GM15510 (cell line): Measurements from ENCODE around the gene KIF26A.

Experiments used
- POLR2A ChIP-seq: IDR thresholded peaks from 3 replicates; pipeline ENCODE4 v1.6.1; 2011; ENCODE audit warnings: borderline replicate concordance; ENCODE audit not compliant: insufficient read length; ENCODE audit errors: extremely low read depth

Gene KIF26A

DNA sequence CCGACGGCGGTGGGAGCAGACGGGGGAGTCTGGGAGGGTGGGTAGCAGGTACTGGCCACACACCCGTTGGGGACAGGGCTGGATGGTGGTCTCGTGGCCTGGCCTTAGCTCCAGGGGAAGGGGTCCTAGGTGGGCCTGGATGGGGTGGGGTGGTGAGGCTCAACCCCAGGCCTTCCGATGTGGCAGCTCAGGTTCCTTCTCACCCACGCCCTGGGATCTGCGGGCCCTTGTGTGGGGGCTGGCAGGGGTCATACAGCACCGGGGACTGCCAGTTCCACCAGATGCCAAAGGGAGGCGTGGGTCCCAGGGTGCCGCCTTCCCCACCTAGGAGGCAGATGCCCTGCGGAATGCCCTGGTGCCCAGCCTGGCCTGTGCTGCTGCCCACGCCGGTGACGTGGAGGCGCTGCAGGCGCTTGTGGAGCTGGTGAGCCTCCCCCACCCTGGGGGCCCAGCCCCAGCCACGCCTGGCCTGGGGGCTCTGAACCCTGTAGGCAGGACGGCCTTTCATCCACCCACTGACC is 31.9 kb upstream of the KIF26A start:
- TF ChIP-seq POLR2A = no peak

DNA sequence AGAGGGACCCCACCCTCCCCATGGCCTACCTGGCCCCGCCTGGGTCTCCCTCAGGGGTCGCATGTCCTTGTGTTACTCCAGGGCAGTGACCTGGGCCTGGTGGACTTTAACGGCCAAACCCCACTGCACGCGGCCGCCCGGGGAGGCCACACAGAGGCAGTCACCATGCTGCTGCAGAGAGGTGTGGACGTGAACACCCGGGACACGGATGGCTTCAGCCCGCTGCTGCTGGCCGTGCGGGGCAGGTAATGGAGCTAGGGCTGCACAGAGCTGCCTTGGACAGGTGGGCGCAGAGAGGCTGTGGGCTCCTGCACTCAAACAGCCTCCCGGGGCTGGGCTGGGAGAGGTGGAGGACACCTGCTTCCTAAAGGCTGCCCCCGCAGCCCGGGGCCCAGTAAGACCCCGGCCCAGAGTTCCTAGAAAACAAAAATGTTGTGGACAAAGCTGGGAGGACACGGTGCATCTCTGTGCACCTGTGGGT is 31.2 kb upstream of the KIF26A start:
- no peak for TF ChIP-seq POLR2A

GRCh38 chr14:104107611-104108569 is 30.5 kb upstream of the KIF26A start:
- no peak for TF ChIP-seq POLR2A

GRCh38 chr14:104108570-104109541 is 29.5 kb upstream of the KIF26A start:
- no peak for TF ChIP-seq POLR2A

DNA sequence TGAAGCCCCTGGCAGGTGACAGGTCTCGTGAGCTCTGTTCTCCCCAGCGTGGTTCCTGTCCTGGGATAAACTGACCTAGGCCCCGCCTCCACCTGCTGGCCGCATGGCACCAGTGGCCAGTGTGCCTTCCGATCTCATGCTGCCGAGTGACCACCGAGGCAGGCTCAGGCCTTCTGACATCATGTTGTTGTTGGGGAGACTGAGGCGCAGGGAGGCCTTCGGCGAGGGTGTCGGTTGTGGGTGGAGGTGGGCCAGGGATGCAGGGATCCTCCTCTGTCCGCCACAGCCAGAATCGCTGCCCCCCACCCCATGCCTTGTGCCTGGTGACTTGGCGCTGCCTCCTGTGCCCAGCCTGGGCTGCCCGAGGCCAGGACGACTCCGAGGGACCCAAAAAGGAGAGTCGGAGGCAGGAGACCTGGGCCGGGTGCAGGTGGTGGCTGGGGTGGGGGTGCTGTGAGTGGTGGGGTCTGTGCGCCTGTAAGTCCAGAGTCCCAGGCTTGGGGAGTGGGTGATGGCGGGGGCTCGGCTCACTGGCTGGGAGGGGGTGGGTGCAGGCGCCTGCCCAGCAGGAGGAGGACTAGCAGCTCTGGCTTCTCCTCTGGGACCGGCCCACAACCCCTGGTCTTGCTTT is 28.5 kb upstream of the KIF26A start:
- TF ChIP-seq POLR2A = no peak

GRCh38 chr14:104110491-104111209 is 27.7 kb upstream of the KIF26A start:
- TF ChIP-seq POLR2A = no peak

DNA sequence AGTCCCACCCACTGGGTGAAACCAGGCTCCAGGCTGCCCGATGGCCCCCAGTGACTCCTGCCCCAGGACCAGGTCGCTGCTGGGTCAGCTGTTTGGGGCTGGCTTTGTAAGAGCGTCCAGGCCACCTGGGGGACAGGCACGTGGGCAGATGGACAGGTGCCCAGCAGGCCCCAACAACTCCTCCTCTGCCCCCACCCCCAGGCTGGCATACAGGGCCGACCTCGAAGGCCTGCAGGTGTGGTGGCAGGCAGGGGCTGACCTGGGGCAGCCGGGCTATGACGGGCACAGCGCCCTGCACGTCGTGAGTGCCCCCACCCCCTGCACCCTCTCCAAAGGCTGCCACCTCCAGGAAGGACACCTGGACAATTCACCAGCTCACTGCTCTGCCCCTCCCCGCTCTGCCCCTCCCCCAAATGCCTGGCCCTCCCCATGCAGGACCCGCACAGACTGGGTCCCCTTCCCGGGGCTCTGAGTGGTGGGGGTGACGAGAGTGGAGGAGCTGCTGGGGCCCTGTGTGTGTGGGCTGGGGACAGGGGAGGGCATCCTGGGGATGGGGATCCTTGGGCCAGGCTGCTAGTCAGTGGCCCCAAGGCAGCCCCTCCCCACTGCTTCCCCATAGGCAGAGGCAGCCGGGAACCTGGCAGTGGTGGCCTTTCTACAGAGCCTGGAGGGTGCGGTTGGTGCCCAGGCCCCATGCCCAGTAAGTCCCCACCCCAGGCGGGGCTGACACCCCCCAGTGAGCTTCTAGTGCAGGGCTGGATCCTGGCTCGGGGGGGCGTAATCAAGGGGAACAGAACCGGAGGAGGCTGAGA is 26.9 kb upstream of the KIF26A start:
- no peak for TF ChIP-seq POLR2A

DNA sequence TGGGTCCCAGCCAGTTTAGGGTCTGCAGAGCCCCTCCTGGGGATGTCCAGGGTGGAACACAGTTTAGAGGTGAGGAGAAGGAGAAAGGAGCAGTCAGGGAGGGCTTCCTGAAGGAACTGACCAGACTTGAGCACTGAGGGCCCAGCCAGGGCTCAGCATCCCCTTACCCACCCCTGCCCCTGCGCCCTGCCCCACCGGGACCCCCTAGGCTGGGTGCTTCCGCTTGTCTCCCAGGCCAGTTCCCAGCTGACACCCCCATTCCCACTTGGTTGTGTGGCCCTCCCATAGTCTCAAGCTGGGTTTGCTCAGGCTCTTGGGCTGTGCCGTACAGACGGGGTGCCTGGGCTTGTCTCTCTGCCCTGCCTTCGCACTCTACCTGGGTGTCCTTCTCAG is 26.3 kb upstream of the KIF26A start:
- TF ChIP-seq POLR2A = no peak

DNA sequence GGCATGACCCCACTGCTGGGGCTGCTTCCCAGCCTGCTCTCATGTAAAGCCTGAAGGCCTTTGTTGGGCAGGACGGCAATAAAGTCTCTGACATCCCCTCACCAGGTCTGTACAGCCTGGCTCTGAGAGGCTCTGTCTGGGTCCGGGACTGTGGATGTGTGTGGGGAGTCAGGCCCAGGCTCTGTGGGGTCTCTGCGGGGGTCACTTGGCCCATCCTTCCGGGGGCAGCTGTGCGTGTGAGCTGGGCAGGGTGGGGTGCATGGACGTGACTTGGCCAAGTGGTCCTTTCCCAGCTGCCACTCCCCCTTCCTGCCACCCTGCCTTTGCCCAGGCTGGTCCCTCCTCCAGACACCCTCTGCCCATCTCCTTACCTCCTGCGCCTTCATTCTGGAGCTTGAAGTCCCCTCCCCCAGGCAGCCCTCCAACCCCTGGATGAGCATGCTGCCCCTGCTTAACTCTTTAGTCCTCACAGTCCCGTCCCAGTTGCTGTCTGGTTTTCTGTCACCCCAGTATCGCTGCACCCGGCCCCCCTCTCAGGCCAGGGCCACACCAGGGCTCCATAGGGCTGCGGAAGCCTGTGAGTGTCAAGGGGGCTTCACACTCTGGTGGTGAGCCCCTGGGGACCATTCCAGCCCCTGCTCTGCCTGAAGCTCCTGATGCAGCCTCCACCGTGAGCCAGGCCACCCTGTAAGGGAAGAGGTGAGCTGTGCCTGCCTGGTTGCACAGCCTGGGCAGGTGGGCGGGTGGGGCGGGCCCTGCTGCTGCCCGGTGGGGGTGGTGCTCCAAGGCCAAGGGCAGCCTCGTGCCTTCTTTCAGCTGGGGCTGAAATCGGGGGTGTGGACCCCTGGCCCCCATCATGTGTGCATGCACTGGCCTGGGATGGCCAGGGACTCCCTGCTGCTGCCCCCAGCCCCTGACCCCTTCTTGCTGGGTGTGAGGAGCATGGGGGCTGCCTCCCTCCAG is 25.5 kb upstream of the KIF26A start:
- TF ChIP-seq POLR2A = no peak

- no peak for TF ChIP-seq POLR2A
Measured at GRCh38 chr14:104113631-104114420, 24.6 kb upstream of the KIF26A start.
